PC-3 (cell line): ENCODE data around the gene DUS3L. TPM values are rescaled to one million over a fixed set of nuclear protein-coding genes. Genes with fewer than 3 reads are reported as not detected.
A peak's percentile ranks its signal among the peaks of the same experiment; 100 is the strongest.
"Not testable (repeated sequence)": the region's sequence is repeated elsewhere in the genome, so short reads cannot be mapped to it uniquely, and the experiment has no call there.

Experiments
- ATAC-seq: fragments of 200-7000 bp; cut with Tn5 transposase; 2 replicates; pipeline ENCODE4 v1.9.1; 2020; ENCODE audit warnings: mild to moderate bottlenecking, moderate library complexity
- BruUV-seq: library from RNA; stranded (reverse); fragments of 400-500 nt; replicated peaks from 2 replicates; lab custom pipeline; 2021; lab: Mats Ljungman, UMichigan
- CTCF ChIA-PET: fragments of 300-600 bp; sonication (Branson Sonifier 250); formaldehyde crosslinking; loops from one replicate; lab custom pipeline; 2022; ENCODE audit warnings: antibody characterized with exemption; lab: Charles Lee
- POLR2A ChIA-PET: fragments of 300-600 bp; sonication (Branson Sonifier 250); formaldehyde crosslinking; loops from one replicate; lab custom pipeline; 2022; ENCODE audit warnings: antibody characterized with exemption; ENCODE audit not compliant: unreplicated experiment; lab: Charles Lee
- DNase-seq: peaks from one replicate; pipeline ENCODE4 v3.0.0-alpha.2; 2015
- H2AFZ ChIP-seq: fragments of 300-600 bp; sonication (generic); 2 replicates; pipeline ENCODE4 v1.6.0; 2016; ENCODE audit warnings: antibody characterized with exemption, low read length
- H3F3A ChIP-seq: fragments of 300-600 bp; sonication (generic); one replicate; pipeline ENCODE4 v1.6.0; 2017; ENCODE audit warnings: antibody characterized with exemption, low read length, control low read depth, mild to moderate bottlenecking; ENCODE audit not compliant: unreplicated experiment
- H3K27ac ChIP-seq: fragments of 300-600 bp; sonication (generic); 2 replicates; pipeline ENCODE4 v1.5.1; 2016; ENCODE audit warnings: mild to moderate bottlenecking, low read length
- H3K27me3 ChIP-seq: fragments of 300-600 bp; sonication (generic); 2 replicates; pipeline ENCODE4 v1.6.1; 2016; ENCODE audit warnings: low read length, mixed read lengths
- H3K36me3 ChIP-seq: fragments of 300-600 bp; sonication (generic); 2 replicates; pipeline ENCODE4 v1.6.1; 2016; ENCODE audit warnings: low read depth, mixed run types, low read length, mixed read lengths
- H3K4me1 ChIP-seq: fragments of 300-600 bp; sonication (generic); 2 replicates; pipeline ENCODE4 v1.5.1; 2016; ENCODE audit warnings: low read length; ENCODE audit not compliant: insufficient read depth
- H3K4me2 ChIP-seq: fragments of 300-600 bp; sonication (generic); 2 replicates; pipeline ENCODE4 v1.6.0; 2016; ENCODE audit warnings: low read length
- H3K4me3 ChIP-seq: fragments of 300-600 bp; sonication (generic); 2 replicates; pipeline ENCODE4 v1.5.1; 2016; ENCODE audit warnings: mild to moderate bottlenecking, low read length, mixed read lengths
- H3K79me2 ChIP-seq: fragments of 300-600 bp; sonication (generic); 2 replicates; pipeline ENCODE4 v1.6.1; 2017; ENCODE audit warnings: low read length, mixed read lengths
- H3K9ac ChIP-seq: fragments of 300-600 bp; sonication (generic); 2 replicates; pipeline ENCODE4 v1.6.0; 2016; ENCODE audit warnings: mild to moderate bottlenecking, low read length
- H3K9me2 ChIP-seq: fragments of 300-600 bp; sonication (generic); replicated peaks from 2 replicates; pipeline ENCODE4 v1.6.1; 2016; ENCODE audit warnings: mixed run types, low read length, mixed read lengths
- H3K9me3 ChIP-seq: fragments of 300-600 bp; sonication (generic); 2 replicates; pipeline ENCODE4 v1.6.1; 2016; ENCODE audit warnings: low read length, mixed read lengths
- H4K20me1 ChIP-seq: fragments of 300-600 bp; sonication (generic); 2 replicates; pipeline ENCODE4 v1.6.1; 2016; ENCODE audit warnings: low read length, mixed read lengths
- EZH2 ChIP-seq: fragments of 300-600 bp; sonication (generic); IDR thresholded peaks from one replicate; pipeline ENCODE4 v1.6.1; 2017; ENCODE audit warnings: antibody characterized with exemption, mild to moderate bottlenecking, low read length; ENCODE audit not compliant: unreplicated experiment
- EZH2phosphoT487 ChIP-seq: fragments of 300-600 bp; sonication (generic); IDR thresholded peaks from 2 replicates; pipeline ENCODE4 v1.6.1; 2018; ENCODE audit warnings: mild to moderate bottlenecking, antibody characterized with exemption, low read length, borderline replicate concordance
- intact Hi-C: fragments of 100-400 bp; cut with micrococcal nuclease; formaldehyde crosslinking; loops from 2 replicates; pipeline ENCODE4 v1.9.0; 2023
- total RNA-seq: library from RNA; depleted of rRNA; stranded (reverse); fragments of >200 nt; gene quantifications from 2 replicates; pipeline ENCODE4 v1.2.3, GENCODE V29; 2014
- TF ChIP-seq, protein P1 (sequence below): fragments of 300-600 bp; sonication (generic); conservative IDR thresholded peaks from 2 replicates; pipeline ENCODE4 v1.5.1; 2017; ENCODE audit warnings: antibody characterized with exemption, low read depth, mild to moderate bottlenecking, low read length

The DUS3L gene
- total RNA-seq, 1 experiment from 2014 or later: 118 TPM

DNA sequence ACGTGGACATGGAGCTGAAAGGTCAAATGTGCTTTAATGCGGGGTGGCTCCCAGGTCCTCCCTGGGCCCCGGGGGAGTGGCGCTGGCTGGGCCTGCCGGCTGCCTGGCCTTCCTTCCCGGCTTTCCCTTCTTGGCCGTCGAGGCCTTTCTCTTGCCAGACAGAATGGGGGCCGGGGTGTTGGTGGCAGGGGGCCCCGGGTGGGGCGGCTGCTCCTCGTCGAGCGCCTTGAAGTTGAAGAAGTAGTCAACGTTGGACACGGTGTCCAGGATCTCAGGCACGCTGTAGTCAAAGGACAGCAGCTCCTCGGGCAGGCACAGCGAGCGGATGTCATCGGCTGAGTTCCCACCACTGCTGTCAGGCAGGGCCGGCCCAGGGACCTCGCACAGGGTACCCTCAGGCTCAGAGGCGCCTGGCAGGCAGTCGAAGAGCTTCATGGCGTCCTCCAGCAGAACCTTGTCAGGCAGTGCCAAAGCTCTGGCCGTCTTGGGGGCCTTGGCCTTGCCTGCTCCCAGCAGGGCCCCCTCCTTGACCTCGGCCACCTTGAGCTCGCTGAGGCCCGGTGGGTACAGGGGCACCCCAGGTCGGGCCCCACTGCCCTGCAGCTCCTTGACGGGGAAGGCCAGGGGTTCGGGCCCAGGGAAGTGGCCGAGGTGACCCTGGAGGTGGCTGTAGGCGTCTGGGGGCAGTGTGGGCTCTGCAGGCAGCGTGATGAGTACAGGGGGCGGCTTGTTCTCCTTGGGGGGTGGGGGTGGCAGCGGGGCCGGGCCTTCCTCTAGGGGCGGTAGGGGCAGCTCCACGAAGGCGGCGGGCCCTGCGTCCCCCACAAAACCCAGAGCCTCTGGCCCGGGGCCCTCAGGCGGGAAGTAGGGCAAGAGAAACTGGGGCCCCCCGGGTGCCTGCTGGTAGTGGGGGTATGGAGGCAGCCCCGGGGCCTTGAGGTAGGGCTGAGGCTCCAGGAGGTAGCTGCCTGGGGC, 7.7 kb downstream of the DUS3L start:
- no peaks in the 10 kb centered on the region for H4K20me1 ChIP-seq
- no peak overlapping the region for H3K4me2 ChIP-seq
- H3F3A ChIP-seq: no peaks in the 10 kb centered on the region
- ChIA-PET CTCF (interaction anchor here (0.6 kb wide), 1 partner anchor 20 kb away, joined by 3 read pairs; no protein-coding TSS in a partner anchor), POLR2A (no interaction called here)
- no TSS peak for BruUV-seq
- no peak for DNase-seq
- H2AFZ ChIP-seq: no peak overlapping the region
- intact Hi-C loops: no loop called here
- H3K36me3 ChIP-seq: peaks cover 27% of the 10 kb centered on the region
- TF ChIP-seq EZH2 (no peak), EZH2phosphoT487 (no peak)
- TF ChIP-seq, protein P1, sequence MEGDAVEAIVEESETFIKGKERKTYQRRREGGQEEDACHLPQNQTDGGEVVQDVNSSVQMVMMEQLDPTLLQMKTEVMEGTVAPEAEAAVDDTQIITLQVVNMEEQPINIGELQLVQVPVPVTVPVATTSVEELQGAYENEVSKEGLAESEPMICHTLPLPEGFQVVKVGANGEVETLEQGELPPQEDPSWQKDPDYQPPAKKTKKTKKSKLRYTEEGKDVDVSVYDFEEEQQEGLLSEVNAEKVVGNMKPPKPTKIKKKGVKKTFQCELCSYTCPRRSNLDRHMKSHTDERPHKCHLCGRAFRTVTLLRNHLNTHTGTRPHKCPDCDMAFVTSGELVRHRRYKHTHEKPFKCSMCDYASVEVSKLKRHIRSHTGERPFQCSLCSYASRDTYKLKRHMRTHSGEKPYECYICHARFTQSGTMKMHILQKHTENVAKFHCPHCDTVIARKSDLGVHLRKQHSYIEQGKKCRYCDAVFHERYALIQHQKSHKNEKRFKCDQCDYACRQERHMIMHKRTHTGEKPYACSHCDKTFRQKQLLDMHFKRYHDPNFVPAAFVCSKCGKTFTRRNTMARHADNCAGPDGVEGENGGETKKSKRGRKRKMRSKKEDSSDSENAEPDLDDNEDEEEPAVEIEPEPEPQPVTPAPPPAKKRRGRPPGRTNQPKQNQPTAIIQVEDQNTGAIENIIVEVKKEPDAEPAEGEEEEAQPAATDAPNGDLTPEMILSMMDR: no peak
- no peaks in the 10 kb centered on the region for H3K79me2 ChIP-seq
- H3K9me3 ChIP-seq: no peaks in the 10 kb centered on the region
- no peak overlapping the region for H3K9ac ChIP-seq
- no peak for ATAC-seq
- H3K27me3 ChIP-seq: no peaks in the 10 kb centered on the region
- no peaks in the 10 kb centered on the region for H3K4me1 ChIP-seq
- H3K4me3 ChIP-seq: no peak overlapping the region
- no peaks in the 10 kb centered on the region for H3K9me2 ChIP-seq
- H3K27ac ChIP-seq: no peak overlapping the region

DNA sequence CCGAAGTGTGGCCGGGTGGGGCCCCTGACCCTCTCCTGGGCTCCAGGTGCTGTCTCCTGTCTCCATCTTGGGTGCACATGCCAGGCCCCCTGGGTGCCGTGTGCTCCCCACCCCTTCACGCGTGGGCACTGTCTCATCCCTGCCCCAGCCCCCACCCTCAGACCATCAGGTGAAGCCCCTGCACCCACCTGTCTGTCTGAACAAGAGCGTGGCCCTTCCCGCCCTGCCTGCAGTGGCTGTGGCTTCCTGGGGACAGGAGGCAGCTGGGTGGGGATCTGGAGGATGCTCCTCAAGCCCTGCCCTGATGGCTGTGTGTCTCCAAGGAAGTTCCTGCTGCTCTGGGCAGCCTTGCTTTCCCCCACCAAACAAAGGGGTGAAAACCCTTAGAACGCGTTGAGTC, 8.6 kb downstream of the DUS3L start:
- no peaks in the 10 kb centered on the region for H3K79me2 ChIP-seq
- no peak for DNase-seq
- H3K4me3 ChIP-seq: no peak overlapping the region
- H4K20me1 ChIP-seq: no peaks in the 10 kb centered on the region
- TF ChIP-seq, protein P1: no peak
- TF ChIP-seq EZH2: no peak
- no peak for TF ChIP-seq EZH2phosphoT487
- H3K27ac ChIP-seq: no peak overlapping the region
- POLR2A ChIA-PET: no interaction called here
- CTCF ChIA-PET: interaction anchor here (0.6 kb wide), 1 partner anchor 21 kb away, joined by 3 read pairs; no protein-coding TSS in a partner anchor
- no peaks in the 10 kb centered on the region for H3F3A ChIP-seq
- intact Hi-C loops: no loop called here
- no peaks in the 10 kb centered on the region for H3K9me2 ChIP-seq
- H2AFZ ChIP-seq: no peak overlapping the region
- ATAC-seq: peak; percentile 8; the same call in 1 of the 2 replicates
- no TSS peak for BruUV-seq
- H3K4me1 ChIP-seq: no peaks in the 10 kb centered on the region
- no peaks in the 10 kb centered on the region for H3K9me3 ChIP-seq
- no peak overlapping the region for H3K9ac ChIP-seq
- no peaks in the 10 kb centered on the region for H3K27me3 ChIP-seq
- H3K4me2 ChIP-seq: no peak overlapping the region
- H3K36me3 ChIP-seq: peaks cover 19% of the 10 kb centered on the region

DNA sequence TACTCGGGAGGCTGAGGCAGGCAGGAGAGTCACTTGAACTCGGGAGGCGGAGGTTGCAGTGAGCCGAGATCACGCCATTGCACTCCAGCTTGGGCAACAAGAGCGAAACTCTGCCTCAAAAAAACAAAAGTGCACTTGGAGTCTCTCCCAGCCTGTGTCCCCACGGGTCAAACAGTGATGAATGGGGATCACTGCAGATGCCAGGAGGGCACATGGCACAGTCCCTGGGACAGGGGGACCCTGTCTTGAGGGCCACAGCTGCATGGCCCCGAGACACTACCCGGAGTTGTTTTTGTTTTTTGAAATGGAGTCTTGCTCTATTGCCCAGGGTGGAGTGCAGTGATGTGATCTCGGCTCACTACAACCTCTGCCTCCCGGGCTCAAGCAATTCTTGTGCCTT, 10.0 kb downstream of the DUS3L start:
- BruUV-seq, ATAC-seq, H2AFZ ChIP-seq, H3K79me2 ChIP-seq, H3K4me1 ChIP-seq, DNase-seq, H3K9me3 ChIP-seq, H3K4me2 ChIP-seq, H3K27me3 ChIP-seq, CTCF ChIA-PET, intact Hi-C loops, H4K20me1 ChIP-seq, H3K27ac ChIP-seq, H3K36me3 ChIP-seq, H3F3A ChIP-seq, H3K4me3 ChIP-seq, H3K9me2 ChIP-seq, H3K9ac ChIP-seq: not testable (repeated sequence)
- POLR2A ChIA-PET: interaction anchor here (0.6 kb wide), 1 partner anchor 377 kb away, joined by 10 read pairs; no protein-coding TSS in a partner anchor
